AG04450 (cell line): ENCODE measurements around the gene MIS18BP1. TPM values are rescaled to one million over a fixed set of nuclear protein-coding genes. Genes with fewer than 3 reads are reported as not detected.

Experiments used
- CTCF ChIA-PET: fragments of 300-600, 350-600 bp; formaldehyde crosslinking; extraction: SDS; loops from one replicate; lab custom pipeline; 2022; ENCODE audit warnings: antibody characterized with exemption, inconsistent platforms; lab: Charles Lee
- POLR2A ChIA-PET: fragments of 350-600 bp; formaldehyde crosslinking; extraction: SDS; loops from one replicate; lab custom pipeline; 2021; ENCODE audit warnings: antibody characterized with exemption, inconsistent platforms; lab: Yijun Ruan, JAX
- DNase-seq: peaks from one replicate; pipeline ENCODE4 v3.0.0-alpha.2; 2011; ENCODE audit warnings: low read depth, low spot score
- H3K27ac ChIP-seq: one replicate; pipeline ENCODE4 v1.5.1; 2012; ENCODE audit warnings: low read depth, low read length, control low read depth
- H3K27me3 ChIP-seq: one replicate; pipeline ENCODE4 v1.6.0; 2012; ENCODE audit warnings: low read length; ENCODE audit not compliant: control insufficient read depth, insufficient read depth
- H3K4me3 ChIP-seq: 2 replicates; pipeline ENCODE4 v1.5.1; 2011; ENCODE audit warnings: mild to moderate bottlenecking, low read depth, low read length, control low read depth
- H3K9me3 ChIP-seq: 2 replicates; pipeline ENCODE4 v1.5.1; 2012; ENCODE audit warnings: low read length; ENCODE audit not compliant: control insufficient read depth, insufficient read depth
- CTCF ChIP-seq: IDR thresholded peaks from 2 replicates; pipeline ENCODE4 v1.5.1; 2011; ENCODE audit warnings: low read depth, low read length, control low read depth, inconsistent platforms
- polyA plus RNA-seq: library from polyadenylated mRNA; depleted of rRNA; stranded (reverse); fragments of >200 nt; gene quantifications from 2 replicates; pipeline ENCODE4 v1.2.3, GENCODE V29; 2011

The MIS18BP1 gene
- polyA plus RNA-seq, 1 experiment = 12.9 TPM

- no peak for TF ChIP-seq CTCF
- H3K4me3 ChIP-seq = no peak overlapping the region
- H3K9me3 ChIP-seq = peaks cover 4% of the 10 kb centered on the region; the same call in 1 of the 2 replicates
- DNase-seq = no peak
- POLR2A ChIA-PET = no interaction called here
- H3K27ac ChIP-seq = no peak overlapping the region
- H3K27me3 ChIP-seq = no peaks in the 10 kb centered on the region
- CTCF ChIA-PET = interaction anchor here (1.4 kb wide), 1 partner anchor 9 kb away, joined by 5 read pairs; the partner anchor contains the start of gene MIS18BP1
Measured at GRCh38 chr14:45262637-45263036, 9.6 kb upstream of the MIS18BP1 start.

DNA sequence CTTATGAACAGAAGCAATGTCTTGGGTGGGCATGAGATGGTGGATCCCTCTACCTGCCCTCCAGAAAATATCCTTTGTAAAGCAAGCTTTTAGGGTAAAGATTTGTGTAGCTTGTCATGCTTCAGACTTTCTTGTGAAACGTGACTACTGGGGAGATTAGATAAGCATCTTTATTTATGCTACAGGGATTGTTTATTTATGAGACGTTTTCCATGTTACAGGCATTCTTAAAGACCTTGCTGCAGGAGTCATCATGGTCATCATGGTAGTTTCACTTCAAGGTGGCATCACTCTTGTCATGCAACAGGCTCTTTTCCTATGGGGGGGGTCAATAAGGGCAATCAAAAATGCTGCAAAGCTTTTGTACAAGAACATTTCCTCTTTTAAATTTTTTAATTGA, 8.2 kb upstream of the MIS18BP1 start:
- POLR2A ChIA-PET = no interaction called here
- Histone ChIP-seq H3K9me3 (peaks cover 4% of the 10 kb centered on the region; the same call in 1 of the 2 replicates), H3K27ac (no peak overlapping the region), H3K4me3 (no peak overlapping the region), H3K27me3 (no peaks in the 10 kb centered on the region)
- no peak for TF ChIP-seq CTCF
- CTCF ChIA-PET = interaction anchor here (1.4 kb wide), 1 partner anchor 8 kb away, joined by 5 read pairs; the partner anchor contains the start of gene MIS18BP1
- DNase-seq = no peak

- no peaks in the 10 kb centered on the region for H3K27me3 ChIP-seq
- H3K4me3 ChIP-seq = no peak overlapping the region
- peaks cover 4% of the 10 kb centered on the region; the same call in 1 of the 2 replicates for H3K9me3 ChIP-seq
- no peak overlapping the region for H3K27ac ChIP-seq
- ChIA-PET CTCF (interaction anchor here (4.6 kb wide), 1 partner anchor 10 kb away, joined by 33 read pairs; no protein-coding TSS in a partner anchor), POLR2A (no interaction called here)
- TF ChIP-seq CTCF = no peak
- DNase-seq = no peak
Measured at GRCh38 chr14:45258805-45259204, 5.8 kb upstream of the MIS18BP1 start.

DNA sequence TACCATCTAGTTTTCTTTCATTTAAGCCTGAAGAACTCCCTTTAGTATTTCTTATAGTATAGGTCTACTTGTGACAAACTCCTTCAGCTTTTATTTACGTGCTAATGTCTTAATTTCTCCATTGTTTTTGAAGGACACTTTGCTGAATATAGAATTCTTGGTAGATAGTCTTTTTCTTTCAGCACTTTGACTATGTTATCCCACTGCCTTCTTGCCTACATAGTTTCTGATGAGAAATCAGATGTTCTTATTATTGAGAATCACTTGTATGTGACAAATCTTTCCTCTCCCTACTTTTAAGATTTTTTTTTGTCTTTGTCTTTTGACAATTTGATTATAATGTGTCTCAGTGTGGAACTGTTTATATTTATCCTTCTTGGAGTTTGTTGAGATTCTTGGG, 5.1 kb upstream of the MIS18BP1 start:
- DNase-seq = no peak
- Histone ChIP-seq H3K9me3 (peaks cover 4% of the 10 kb centered on the region), H3K4me3 (no peak overlapping the region), H3K27me3 (no peaks in the 10 kb centered on the region), H3K27ac (no peak overlapping the region)
- ChIA-PET CTCF (interaction anchor here (4.6 kb wide), 1 partner anchor 10 kb away, joined by 33 read pairs; no protein-coding TSS in a partner anchor), POLR2A (no interaction called here)
- no peak for TF ChIP-seq CTCF

GRCh38 chr14:45254771-45255170, 1.8 kb upstream of the MIS18BP1 start:
- DNase-seq = no peak
- CTCF ChIA-PET = interaction anchor here (1.6 to 3.2 kb wide), 2 partner anchors 13 to 16 kb away, joined by 5 to 21 read pairs; no protein-coding TSS in a partner anchor
- POLR2A ChIA-PET = interaction anchor here (2.4 kb wide), 1 partner anchor 293 kb away, joined by 6 read pairs; the partner anchor contains the start of genes KLHL28 and TOGARAM1
- H3K27me3 ChIP-seq = no peaks in the 10 kb centered on the region
- no peak overlapping the region for H3K4me3 ChIP-seq
- no peak for TF ChIP-seq CTCF
- H3K27ac ChIP-seq = no peak overlapping the region
- peaks cover 4% of the 10 kb centered on the region for H3K9me3 ChIP-seq
